ENCODE measurements around the gene TMEM8B. TPM values are rescaled to one million over a fixed set of nuclear protein-coding genes. Genes with fewer than 3 reads are reported as not detected.

Gene TMEM8B
- total and polyA plus RNA-seq, 9 of the 15 experiments (the other 6 are each of a cell fraction or from before 2014, with no cell fraction given) = 0.01 to 2.2 (median 1.1) TPM

GRCh38 chr9:35812025-35812602 lies 16.9 kb upstream of the TMEM8B start, which contains the start of gene SPAG8 (continued):
- TF ChIP-seq ZNF655 (CRISPR knock-in tag; IDR thresholded peaks at IDR 0.05) = no peak
- no peak for TF ChIP-seq ASH1L (IDR thresholded peaks at IDR 0.05; ENCODE audit: borderline replicate concordance, low read depth, partially characterized antibody)
- TF ChIP-seq ERF (CRISPR knock-in tag; IDR thresholded peaks at IDR 0.05) = no peak
- TF ChIP-seq MBD1 (CRISPR knock-in tag; IDR thresholded peaks at IDR 0.05) = no peak
- no peak for TF ChIP-seq KLF16 (IDR thresholded peaks at IDR 0.05)
- peak; percentile 55 for TF ChIP-seq SAP30 (IDR thresholded peaks at IDR 0.05; ENCODE audit: borderline replicate concordance, insufficient read depth, low read depth, low read length, poor library complexity, severe bottlenecking)
- TF ChIP-seq ATF7 (IDR thresholded peaks at IDR 0.05) = 0 out of 2 replicates have a peak, but pooled peaks have one; percentile 15
- TF ChIP-seq ZKSCAN3 (CRISPR knock-in tag; IDR thresholded peaks at IDR 0.05) = no peak
- no peak for TF ChIP-seq MGA (IDR thresholded peaks at IDR 0.05)
